Measurements from ENCODE around the gene CLCN5. TPM values are rescaled to one million over a fixed set of nuclear protein-coding genes. Genes with fewer than 3 reads are reported as not detected.

Gene CLCN5
- total RNA-seq, 6 experiments from 2014 or later, result 9.7 to 26.5 (median 14.0) TPM

DNA sequence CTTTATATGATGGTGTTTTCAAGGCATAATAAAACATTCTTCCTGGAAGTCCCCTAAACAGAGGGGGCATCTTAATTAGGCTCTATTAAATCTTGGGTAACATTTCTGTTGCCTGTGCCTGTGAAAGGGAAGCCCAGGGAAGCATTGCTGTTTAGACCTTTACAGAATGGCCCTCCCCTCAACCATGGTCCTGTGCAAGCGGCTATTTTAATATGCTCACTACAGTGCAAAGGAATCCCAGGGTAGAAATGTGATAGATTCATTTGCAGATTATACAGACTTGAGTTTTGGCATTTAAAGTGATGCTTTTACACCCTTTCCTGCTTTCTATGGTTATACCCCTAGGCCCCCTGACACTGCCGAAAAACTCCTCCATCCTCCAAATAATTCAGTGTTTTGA, 65.3 kb downstream of the CLCN5 start:
- no peaks in the 10 kb centered on the region for H3K36me3 ChIP-seq
- no peak for TF ChIP-seq POLR2A (IDR thresholded peaks at IDR 0.05)
- TF ChIP-seq CTCF (IDR thresholded peaks at IDR 0.05), result no peak
- no peak overlapping the region for H3K27ac ChIP-seq
- DNase-seq, result no peak
- 81% methylated on average over 1 of the region's 2 CpGs for WGBS (ENCODE audit: insufficient coverage, low coverage, low lambda C conversion rate, missing lambda C conversion rate)
- H3K9me3 ChIP-seq, result no peaks in the 10 kb centered on the region
- intact Hi-C loops (cut with DNase I), result no loop called here
- no peak for ATAC-seq
- no peaks in the 10 kb centered on the region for H3K4me1 ChIP-seq
- peaks cover 0 to 5% of the 10 kb centered on the region in 2 donors for H3K27me3 ChIP-seq
- H3K4me3 ChIP-seq, result no peak overlapping the region

GRCh38 chrX:49988143-49988542, 65.7 kb downstream of the CLCN5 start:
- intact Hi-C loops (cut with DNase I), result no loop called here
- no peaks in the 10 kb centered on the region for H3K4me1 ChIP-seq
- H3K9me3 ChIP-seq, result no peaks in the 10 kb centered on the region
- TF ChIP-seq CTCF (IDR thresholded peaks at IDR 0.05) (no peak), POLR2A (IDR thresholded peaks at IDR 0.05) (no peak)
- no peak for DNase-seq
- 61% methylated on average over 5 of the region's 5 CpGs for WGBS (ENCODE audit: insufficient coverage, low coverage, low lambda C conversion rate, missing lambda C conversion rate)
- ATAC-seq, result no peak
- H3K36me3 ChIP-seq, result no peaks in the 10 kb centered on the region
- H3K27me3 ChIP-seq, result peaks cover 0 to 5% of the 10 kb centered on the region in 2 donors
- H3K27ac ChIP-seq, result no peak overlapping the region
- H3K4me3 ChIP-seq, result no peak overlapping the region

DNA sequence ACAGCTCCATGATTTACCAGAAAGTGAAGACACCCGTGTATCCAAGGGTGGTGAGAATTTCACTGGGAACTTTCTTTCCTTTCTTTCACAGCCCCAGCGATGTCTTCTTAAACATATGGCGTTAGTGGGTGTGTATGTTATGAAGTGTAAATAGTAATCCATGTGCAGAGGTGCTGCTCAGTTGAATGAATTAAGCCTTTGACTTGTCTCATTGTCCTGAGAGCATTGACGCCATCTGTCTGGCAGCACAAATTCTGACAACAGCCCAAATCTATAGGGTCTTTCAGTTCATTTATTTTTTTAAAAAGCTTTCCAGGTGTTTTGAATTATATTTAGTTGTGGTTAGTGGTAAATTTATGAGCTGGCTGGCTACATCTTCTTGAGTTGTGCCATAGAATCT, 69.4 kb downstream of the CLCN5 start:
- no peak for TF ChIP-seq CTCF (IDR thresholded peaks at IDR 0.05)
- TF ChIP-seq POLR2A (IDR thresholded peaks at IDR 0.05), result no peak
- intact Hi-C loops (cut with DNase I), result no loop called here

DNA sequence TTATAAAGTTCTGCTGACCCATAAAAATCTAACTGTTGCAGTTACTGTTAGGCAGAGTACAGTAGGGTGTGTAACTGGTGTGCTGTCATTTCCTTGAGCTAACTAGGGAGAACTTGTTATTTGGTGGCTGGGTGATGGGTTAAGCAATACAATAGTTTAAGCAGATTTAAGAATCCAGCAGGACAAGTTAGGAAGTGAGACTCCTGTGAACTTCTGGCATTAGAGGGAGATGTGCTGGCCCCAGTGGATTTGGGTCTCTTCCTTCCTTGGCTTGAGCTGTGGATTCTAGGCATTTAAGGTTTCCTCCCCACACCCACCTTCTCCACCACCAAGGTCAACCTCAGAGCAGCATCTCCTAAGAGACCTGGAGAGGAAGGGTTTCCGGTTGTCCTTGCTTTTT, 70.5 kb downstream of the CLCN5 start:
- DNase-seq (no peak), ATAC-seq (no peak)
- H3K4me1 ChIP-seq, result no peaks in the 10 kb centered on the region
- TF ChIP-seq POLR2A (IDR thresholded peaks at IDR 0.05), result no peak
- no peak for TF ChIP-seq CTCF (IDR thresholded peaks at IDR 0.05)
- 45% methylated on average over 1 of the region's 1 CpG for WGBS (ENCODE audit: insufficient coverage, low coverage, low lambda C conversion rate, missing lambda C conversion rate)
- no peaks in the 10 kb centered on the region for H3K36me3 ChIP-seq
- H3K27ac ChIP-seq, result no peak overlapping the region
- H3K4me3 ChIP-seq, result no peak overlapping the region
- no peaks in the 10 kb centered on the region for H3K27me3 ChIP-seq
- intact Hi-C loops (cut with DNase I), result no loop called here
- H3K9me3 ChIP-seq, result no peaks in the 10 kb centered on the region

More for the DNA sequence above, 69.4 kb downstream of the CLCN5 start:
- 66% methylated on average over 4 of the region's 4 CpGs for WGBS (ENCODE audit: insufficient coverage, low coverage, low lambda C conversion rate, missing lambda C conversion rate)
- Histone ChIP-seq H3K27ac (no peak overlapping the region), H3K4me3 (no peak overlapping the region), H3K4me1 (no peaks in the 10 kb centered on the region), H3K27me3 (no peaks in the 10 kb centered on the region), H3K36me3 (no peaks in the 10 kb centered on the region), H3K9me3 (no peaks in the 10 kb centered on the region)
- DNase-seq (no peak), ATAC-seq (no peak)

- Histone ChIP-seq H3K36me3 (no peaks in the 10 kb centered on the region), H3K4me1 (no peaks in the 10 kb centered on the region), H3K27me3 (no peaks in the 10 kb centered on the region), H3K9me3 (no peaks in the 10 kb centered on the region), H3K27ac (no peak overlapping the region), H3K4me3 (no peak overlapping the region)
- intact Hi-C loops (cut with DNase I), result no loop called here
- WGBS (ENCODE audit: insufficient coverage, low coverage, low lambda C conversion rate, missing lambda C conversion rate), result 60% methylated on average over 1 of the region's 1 CpG
- DNase-seq (no peak), ATAC-seq (no peak)
- TF ChIP-seq CTCF (IDR thresholded peaks at IDR 0.05) (no peak), POLR2A (IDR thresholded peaks at IDR 0.05) (no peak)
These were observed 71.3 kb downstream of the CLCN5 start for GRCh38 chrX:49993661-49994060.

Data from right lobe of liver (tissue), 6 donors.